Parathyroid adenoma (tissue), 2 donors: Measurements from ENCODE around the gene SETSIP.

Experiments
- H2AFZ ChIP-seq: fragments of 300-600 bp; sonication (generic); one replicate; pipeline ENCODE4 v1.7.0; 2017; ENCODE audit warnings: antibody characterized with exemption, mild to moderate bottlenecking
- H3K27ac ChIP-seq: fragments of 300-600 bp; sonication (generic); one replicate; pipeline ENCODE4 v1.7.0; 2017
- H3K27me3 ChIP-seq: fragments of 300-600 bp; sonication (generic); one replicate; pipeline ENCODE4 v1.7.0; 2017; ENCODE audit warnings: low read length; ENCODE audit not compliant: control insufficient read depth, insufficient read depth
- H3K36me3 ChIP-seq: fragments of 300-600 bp; sonication (generic); one replicate; pipeline ENCODE4 v1.7.0; 2017; ENCODE audit warnings: low read length; ENCODE audit not compliant: control insufficient read depth, insufficient read depth
- H3K4me1 ChIP-seq: fragments of 300-600 bp; sonication (generic); one replicate; pipeline ENCODE4 v1.7.0; 2017; ENCODE audit warnings: control low read depth
- H3K4me2 ChIP-seq: fragments of 300-600 bp; sonication (generic); one replicate; pipeline ENCODE4 v1.7.0; 2017; ENCODE audit warnings: low read length
- H3K4me3 ChIP-seq: fragments of 300-600 bp; sonication (generic); one replicate; pipeline ENCODE4 v1.7.0; 2017; ENCODE audit warnings: low read depth, low read length
- H3K79me2 ChIP-seq: fragments of 300-600 bp; sonication (generic); one replicate; pipeline ENCODE4 v1.7.0; 2017; ENCODE audit warnings: control low read depth
- H3K9ac ChIP-seq: fragments of 300-600 bp; sonication (generic); one replicate; pipeline ENCODE4 v1.7.0; 2017; ENCODE audit warnings: mild to moderate bottlenecking
- H3K9me3 ChIP-seq: fragments of 300-600 bp; sonication (generic); one replicate; pipeline ENCODE4 v1.7.0; 2017; ENCODE audit warnings: low read length; ENCODE audit not compliant: control insufficient read depth
- TF ChIP-seq, protein P1 (sequence below): fragments of 300-600 bp; sonication (generic); IDR thresholded peaks from one replicate; pipeline ENCODE4 v1.7.0; 2017; ENCODE audit warnings: antibody characterized with exemption, mild to moderate bottlenecking
- donor health status: primary hyperparathyroidism.

The SETSIP gene

DNA sequence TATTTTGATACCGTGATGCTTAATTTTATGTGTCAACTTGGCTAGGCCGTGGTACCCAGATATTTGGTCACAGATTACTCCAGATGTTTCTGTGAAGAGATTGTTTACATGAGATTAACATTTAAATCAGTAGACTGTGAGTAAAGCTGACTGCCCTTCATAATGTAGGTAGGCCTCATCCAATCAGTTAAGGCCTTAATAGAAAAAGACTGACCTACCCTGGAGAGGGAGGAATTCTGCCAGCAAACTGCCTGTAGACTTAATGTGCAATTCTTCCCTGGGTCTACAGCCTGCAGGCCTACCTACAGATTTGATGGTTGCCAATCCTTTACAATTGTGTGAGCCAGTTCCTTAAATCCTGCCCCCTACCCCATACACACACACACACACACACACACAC is 4.3 kb downstream of the SETSIP start:
- Histone ChIP-seq H3K4me1 (no peaks in the 10 kb centered on the region), H3K27me3 (no peaks in the 10 kb centered on the region), H3K79me2 (no peaks in the 10 kb centered on the region)

GRCh38 chr1:92066321-92066720 is 8.9 kb downstream of the SETSIP start:
- H3K4me3 ChIP-seq = no peak overlapping the region
- no peaks in the 10 kb centered on the region for H3K4me1 ChIP-seq
- no peak overlapping the region for H3K27ac ChIP-seq
- no peaks in the 10 kb centered on the region for H3K27me3 ChIP-seq
- H3K9me3 ChIP-seq = no peaks in the 10 kb centered on the region
- no peaks in the 10 kb centered on the region for H3K36me3 ChIP-seq
- H2AFZ ChIP-seq = no peak overlapping the region
- H3K79me2 ChIP-seq = no peaks in the 10 kb centered on the region
- H3K9ac ChIP-seq = no peak overlapping the region
- TF ChIP-seq, protein P1, sequence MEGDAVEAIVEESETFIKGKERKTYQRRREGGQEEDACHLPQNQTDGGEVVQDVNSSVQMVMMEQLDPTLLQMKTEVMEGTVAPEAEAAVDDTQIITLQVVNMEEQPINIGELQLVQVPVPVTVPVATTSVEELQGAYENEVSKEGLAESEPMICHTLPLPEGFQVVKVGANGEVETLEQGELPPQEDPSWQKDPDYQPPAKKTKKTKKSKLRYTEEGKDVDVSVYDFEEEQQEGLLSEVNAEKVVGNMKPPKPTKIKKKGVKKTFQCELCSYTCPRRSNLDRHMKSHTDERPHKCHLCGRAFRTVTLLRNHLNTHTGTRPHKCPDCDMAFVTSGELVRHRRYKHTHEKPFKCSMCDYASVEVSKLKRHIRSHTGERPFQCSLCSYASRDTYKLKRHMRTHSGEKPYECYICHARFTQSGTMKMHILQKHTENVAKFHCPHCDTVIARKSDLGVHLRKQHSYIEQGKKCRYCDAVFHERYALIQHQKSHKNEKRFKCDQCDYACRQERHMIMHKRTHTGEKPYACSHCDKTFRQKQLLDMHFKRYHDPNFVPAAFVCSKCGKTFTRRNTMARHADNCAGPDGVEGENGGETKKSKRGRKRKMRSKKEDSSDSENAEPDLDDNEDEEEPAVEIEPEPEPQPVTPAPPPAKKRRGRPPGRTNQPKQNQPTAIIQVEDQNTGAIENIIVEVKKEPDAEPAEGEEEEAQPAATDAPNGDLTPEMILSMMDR = no peak
- H3K4me2 ChIP-seq = no peak overlapping the region

More for the DNA sequence above, 4.3 kb downstream of the SETSIP start:
- Histone ChIP-seq H3K36me3 (no peaks in the 10 kb centered on the region), H3K9me3 (no peaks in the 10 kb centered on the region), H3K4me3 (no peak overlapping the region), H3K9ac (no peak overlapping the region), H2AFZ (peak overlapping the region; percentile 33), H3K27ac (no peak overlapping the region), H3K4me2 (no peak overlapping the region)
- TF ChIP-seq, protein P1 = no peak

DNA sequence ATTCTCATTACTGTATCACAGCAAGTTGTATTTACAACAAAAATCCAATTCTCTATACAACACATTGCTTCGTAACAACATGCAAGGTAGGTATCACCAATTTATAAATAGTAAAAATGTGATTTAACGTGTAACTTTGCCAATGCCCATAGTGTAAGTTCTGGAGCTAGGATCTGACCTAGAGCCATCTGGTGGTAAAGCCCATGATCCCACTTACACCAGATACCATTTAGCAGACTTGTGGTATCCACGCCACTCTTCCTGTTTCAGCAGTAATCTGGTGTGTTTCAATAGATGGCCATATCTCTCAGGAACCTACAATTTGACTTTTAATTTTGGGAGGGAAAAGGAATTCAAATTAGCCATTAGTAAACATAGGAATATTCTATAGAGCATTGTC is 10.2 kb downstream of the SETSIP start:
- H3K27me3 ChIP-seq = no peaks in the 10 kb centered on the region
- H3K4me3 ChIP-seq = no peak overlapping the region
- H3K9me3 ChIP-seq = no peaks in the 10 kb centered on the region
- H3K9ac ChIP-seq = no peak overlapping the region
- H3K4me1 ChIP-seq = no peaks in the 10 kb centered on the region
- H3K27ac ChIP-seq = no peak overlapping the region
- no peak overlapping the region for H3K4me2 ChIP-seq
- no peaks in the 10 kb centered on the region for H3K79me2 ChIP-seq
- no peaks in the 10 kb centered on the region for H3K36me3 ChIP-seq
- TF ChIP-seq, protein P1 = no peak
- H2AFZ ChIP-seq = no peak overlapping the region

DNA sequence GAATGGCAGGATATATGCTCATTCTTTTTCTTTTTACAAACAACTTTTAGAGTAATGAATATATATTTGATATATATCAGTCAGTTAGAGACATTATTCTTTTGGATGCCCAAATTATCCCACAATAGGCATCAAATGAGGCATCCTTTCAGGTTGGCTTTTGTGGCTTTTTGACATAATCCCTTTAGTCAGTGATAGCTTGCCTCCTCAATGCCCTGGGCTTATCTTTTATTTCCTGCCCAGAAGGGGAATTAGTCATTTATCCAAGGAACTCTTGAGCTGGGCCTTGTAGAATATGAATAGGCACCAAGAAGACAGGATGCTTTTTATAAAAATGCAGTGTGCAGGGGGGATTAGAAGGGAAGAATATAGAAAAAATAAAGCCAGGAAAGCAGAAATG is 23.3 kb downstream of the SETSIP start:
- no peaks in the 10 kb centered on the region for H3K79me2 ChIP-seq
- H3K4me2 ChIP-seq = no peak overlapping the region
- H3K4me1 ChIP-seq = no peaks in the 10 kb centered on the region
- H3K4me3 ChIP-seq = no peak overlapping the region
- H3K27ac ChIP-seq = no peak overlapping the region
- H2AFZ ChIP-seq = no peak overlapping the region
- no peaks in the 10 kb centered on the region for H3K9me3 ChIP-seq
- no peaks in the 10 kb centered on the region for H3K36me3 ChIP-seq
- no peak overlapping the region for H3K9ac ChIP-seq
- H3K27me3 ChIP-seq = no peaks in the 10 kb centered on the region
- TF ChIP-seq, protein P1 = no peak

GRCh38 chr1:92045766-92046495 is 29.3 kb downstream of the SETSIP start:
- no peaks in the 10 kb centered on the region for H3K36me3 ChIP-seq
- no peaks in the 10 kb centered on the region for H3K27me3 ChIP-seq
- no peaks in the 10 kb centered on the region for H3K79me2 ChIP-seq
- H3K27ac ChIP-seq = no peak overlapping the region
- no peak overlapping the region for H3K4me3 ChIP-seq
- H3K9ac ChIP-seq = no peak overlapping the region
- no peak overlapping the region for H3K4me2 ChIP-seq
- H3K9me3 ChIP-seq = no peaks in the 10 kb centered on the region
- TF ChIP-seq, protein P1 = no peak
- H3K4me1 ChIP-seq = no peaks in the 10 kb centered on the region
- no peak overlapping the region for H2AFZ ChIP-seq
